Gastrocnemius medialis (tissue), 4 donors: ENCODE measurements around the gene ADRM1.

Experiments used
- CTCF ChIP-seq, 5 experiments: fragments of 450-650 bp in 3 of 5; fragments of 200-600 bp in 2 of 5; sonication (generic) in 2 of 5; IDR thresholded peaks in 4 of 5; conservative IDR thresholded peaks in 1 of 5; 1 replicate in 4 of 5; 2 replicates in 1 of 5; pipeline ENCODE4 v1.5.1; 2016 to 2019; ENCODE audit warnings: antibody characterized with exemption in 5 of 5, mild to moderate bottlenecking in 3 of 5, moderate library complexity in 3 of 5
- POLR2A ChIP-seq, 2 donors: fragments of 450-650 bp; IDR thresholded peaks; one replicate each; pipeline ENCODE4 v1.6.1; 2017; ENCODE audit warnings: antibody characterized with exemption in 2 of 2, mild to moderate bottlenecking in 2 of 2, moderate library complexity in 2 of 2

GRCh38 chr20:62282877-62283503, 19.8 kb upstream of the ADRM1 start:
- no peak for TF ChIP-seq CTCF (IDR thresholded peaks at IDR 0.05 in 4 of 5, conservative IDR thresholded peaks at IDR 0.05 in 1 of 5)
- peak in 1 of 2 donors; percentile 10 for TF ChIP-seq POLR2A (IDR thresholded peaks at IDR 0.05)
